Breast epithelium (tissue), 4 donors: ENCODE data around the gene HADHA. TPM values are rescaled to one million over a fixed set of nuclear protein-coding genes. Genes with fewer than 3 reads are reported as not detected.

Experiments
- DNase-seq, 2 donors: peaks; one replicate each; pipeline ENCODE4 v3.0.0-alpha.2; 2019; ENCODE audit warnings: low spot score in 2 of 2
- H3K27ac ChIP-seq, 2 donors: fragments of 200-600 bp; sonication (generic) in 1 of 2; one replicate each; pipeline ENCODE4 v1.5.1; 2016 to 2019; ENCODE audit warnings: mild to moderate bottlenecking in 1 of 2
- H3K27me3 ChIP-seq, 2 donors: fragments of 200-600 bp; sonication (generic) in 1 of 2; one replicate each; pipeline versions ENCODE4 v1.5.1 to v1.6.0; 2017 to 2019; ENCODE audit warnings: control low read depth in 1 of 2, mild to moderate bottlenecking in 1 of 2
- H3K36me3 ChIP-seq: fragments of 200-600 bp; one replicate; pipeline ENCODE4 v1.5.1; 2019
- H3K4me1 ChIP-seq, 2 donors: fragments of 200-600 bp; sonication (generic); one replicate each; pipeline ENCODE4 v1.5.1; 2016 to 2019; ENCODE audit warnings: control low read depth in 1 of 2
- H3K4me3 ChIP-seq, 3 donors: fragments of 200-600 bp; sonication (generic); 1 replicate in 2 of 3; 2 replicates in 1 of 3; pipeline ENCODE4 v1.5.1; 2016 to 2019; ENCODE audit warnings: mild to moderate bottlenecking in 3 of 3, moderate library complexity in 2 of 3
- H3K9me3 ChIP-seq, 2 donors: fragments of 200-600 bp; sonication (generic) in 1 of 2; one replicate each; pipeline ENCODE4 v1.5.1; 2016 to 2019; ENCODE audit warnings: control low read depth in 1 of 2
- CTCF ChIP-seq, 3 donors: fragments of 450-650 bp; IDR thresholded peaks; one replicate each; pipeline ENCODE4 v1.5.1; 2016 to 2017; ENCODE audit warnings: antibody characterized with exemption in 3 of 3, mild to moderate bottlenecking in 3 of 3, moderate library complexity in 3 of 3
- POLR2A ChIP-seq: fragments of 450-650 bp; IDR thresholded peaks from one replicate; pipeline ENCODE4 v1.6.1; 2016; ENCODE audit warnings: antibody characterized with exemption, mild to moderate bottlenecking, moderate library complexity
- POLR2AphosphoS5 ChIP-seq, 3 donors: sonication (generic); formaldehyde crosslinking; IDR thresholded peaks; one replicate each; pipeline ENCODE4 v1.6.1; 2017; ENCODE audit warnings: antibody characterized with exemption in 3 of 3
- intact Hi-C: fragments of 100-400 bp; cut with DNase I; formaldehyde crosslinking; loops from one replicate; pipeline ENCODE4 v1.15.1; 2023; ENCODE audit warnings: low total_unique reads
- total RNA-seq, 3 donors: library from RNA; depleted of rRNA; stranded (reverse); fragments of >200 nt; gene quantifications; one replicate each; pipeline ENCODE4 v1.1.0, GENCODE V29; 2016

HADHA gene
- total RNA-seq, 3 donors from 2014 or later, result 139 to 156 (median 141) TPM

DNA sequence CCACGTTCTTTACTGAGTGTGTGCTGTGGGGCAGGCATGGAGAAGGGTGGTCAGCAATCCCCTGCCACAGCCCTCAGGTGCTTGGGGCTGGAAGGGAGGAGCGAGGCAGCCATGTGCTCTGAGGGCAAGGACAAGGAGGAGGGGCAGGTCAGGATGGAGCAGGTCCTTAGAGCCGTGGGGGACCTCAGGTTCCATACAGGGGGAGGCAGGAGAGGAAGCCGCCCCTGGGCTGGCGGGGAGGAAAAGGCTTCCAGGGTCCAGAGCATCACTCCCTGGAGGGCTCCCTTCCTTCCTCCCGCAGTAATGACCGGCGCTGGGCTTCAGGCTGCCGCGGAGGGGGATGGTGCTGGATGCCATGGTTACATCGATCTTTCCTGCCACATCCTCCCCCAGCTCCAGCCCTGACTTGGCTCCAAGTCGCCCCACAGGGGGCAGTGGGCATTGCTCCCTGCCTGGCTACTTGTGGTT, 65.0 kb downstream of the HADHA start:
- DNase-seq, result no peak
- intact Hi-C loops, result no loop called here
- H3K4me1 ChIP-seq, result peaks cover 0 to 3% of the 10 kb centered on the region in 2 donors

DNA sequence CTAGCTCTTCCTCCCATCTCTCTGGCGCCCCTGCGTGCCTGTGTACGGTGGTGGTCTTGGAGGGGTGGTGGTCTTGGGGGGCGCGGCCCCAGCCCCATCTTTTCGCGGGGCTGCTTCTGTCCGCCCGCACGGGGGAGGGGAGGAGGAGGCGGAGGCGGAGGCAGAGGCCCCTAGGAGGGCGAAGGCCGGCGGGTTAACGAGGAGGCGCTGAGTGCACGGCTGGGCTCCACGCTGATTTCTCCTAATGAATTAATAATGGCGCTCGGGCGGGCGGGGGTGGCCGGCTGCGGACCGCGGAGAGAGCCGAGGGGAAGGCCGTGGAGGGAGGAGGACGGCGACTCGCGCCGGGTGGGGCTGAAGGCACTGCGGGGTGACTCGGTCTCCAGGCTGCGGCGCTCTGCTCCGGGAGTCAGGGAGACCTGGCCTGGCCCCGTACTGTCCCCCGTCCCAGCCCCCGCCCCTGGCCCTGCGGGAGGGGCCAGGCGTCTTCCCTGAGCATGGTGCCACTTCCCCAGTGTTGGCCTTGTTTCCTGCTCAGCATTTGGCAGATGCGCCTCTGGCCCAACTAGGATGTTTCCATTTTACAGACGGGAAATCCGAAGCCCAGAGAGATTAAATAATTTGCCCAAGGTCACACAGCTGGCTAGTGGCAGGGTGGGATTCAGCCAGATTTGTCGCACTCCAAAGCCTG, 65.5 kb downstream of the HADHA start:
- H3K4me3 ChIP-seq, result peak overlapping the region; percentile 46 to 68 (median 53)
- no peak overlapping the region for H3K27ac ChIP-seq
- DNase-seq, result no peak
- H3K4me1 ChIP-seq, result peaks cover 0 to 2% of the 10 kb centered on the region in 2 donors
- no peak for TF ChIP-seq CTCF (IDR thresholded peaks at IDR 0.05)
- TF ChIP-seq POLR2A, result no peak
- no peak for TF ChIP-seq POLR2AphosphoS5 (IDR thresholded peaks at IDR 0.05)
- no peaks in the 10 kb centered on the region for H3K9me3 ChIP-seq
- intact Hi-C loops, result no loop called here
- H3K27me3 ChIP-seq, result peaks cover 2 to 13% of the 10 kb centered on the region in 2 donors
- H3K36me3 ChIP-seq, result no peaks in the 10 kb centered on the region

More for the DNA sequence above, 65.0 kb downstream of the HADHA start:
- H3K27ac ChIP-seq, result no peak overlapping the region
- H3K36me3 ChIP-seq, result no peaks in the 10 kb centered on the region
- H3K9me3 ChIP-seq, result no peaks in the 10 kb centered on the region
- H3K4me3 ChIP-seq, result peak overlapping the region in 2 of 3 donors; percentile 53 to 68
- H3K27me3 ChIP-seq, result peaks cover 0 to 8% of the 10 kb centered on the region in 2 donors
- TF ChIP-seq POLR2AphosphoS5 (IDR thresholded peaks at IDR 0.05) (no peak), CTCF (IDR thresholded peaks at IDR 0.05) (no peak), POLR2A (no peak)

DNA sequence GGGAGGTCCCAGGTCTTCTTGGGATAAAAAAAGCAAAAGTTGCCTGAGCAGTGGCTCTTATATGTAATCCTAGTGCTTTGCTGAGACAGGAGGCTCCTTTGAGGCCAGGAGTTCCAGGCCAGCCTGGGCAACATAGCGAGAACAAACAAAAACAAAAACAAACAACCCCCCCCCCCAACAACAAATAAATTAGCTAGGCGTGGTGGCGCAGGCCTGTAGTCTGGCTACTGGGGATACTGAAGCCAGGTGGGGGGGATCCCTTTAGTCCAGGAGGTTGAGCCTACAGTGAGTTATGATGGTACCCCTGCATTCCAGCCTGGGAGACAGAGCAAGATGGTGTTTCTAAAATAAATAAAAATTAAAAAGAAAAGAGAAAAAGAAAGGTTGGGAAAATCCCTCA, 66.2 kb downstream of the HADHA start:
- no peak overlapping the region for H3K27ac ChIP-seq
- intact Hi-C loops, result no loop called here
- H3K9me3 ChIP-seq, result no peaks in the 10 kb centered on the region

GRCh38 chr2:26177122-26177521, 67.3 kb downstream of the HADHA start:
- intact Hi-C loops, result no loop called here
- DNase-seq, result no peak
- Histone ChIP-seq H3K4me3 (no peak overlapping the region), H3K27ac (no peak overlapping the region), H3K36me3 (no peaks in the 10 kb centered on the region), H3K27me3 (peaks cover 10 to 21% of the 10 kb centered on the region in 2 donors), H3K4me1 (peaks cover 0 to 9% of the 10 kb centered on the region in 2 donors), H3K9me3 (no peaks in the 10 kb centered on the region)
- TF ChIP-seq POLR2AphosphoS5 (IDR thresholded peaks at IDR 0.05) (no peak), CTCF (IDR thresholded peaks at IDR 0.05) (no peak), POLR2A (no peak)

More for the DNA sequence above, 66.2 kb downstream of the HADHA start:
- H3K36me3 ChIP-seq, result no peaks in the 10 kb centered on the region
- H3K4me1 ChIP-seq, result peaks cover 0 to 8% of the 10 kb centered on the region in 2 donors
- H3K4me3 ChIP-seq, result peak overlapping the region in 2 of 3 donors; percentile 46 to 53
- DNase-seq, result no peak
- H3K27me3 ChIP-seq, result peaks cover 8 to 20% of the 10 kb centered on the region in 2 donors
- TF ChIP-seq POLR2AphosphoS5 (IDR thresholded peaks at IDR 0.05) (no peak), CTCF (IDR thresholded peaks at IDR 0.05) (no peak), POLR2A (no peak)

- H3K27ac ChIP-seq, result no peak overlapping the region
- H3K27me3 ChIP-seq, result peaks cover 10 to 21% of the 10 kb centered on the region in 2 donors
- TF ChIP-seq CTCF (IDR thresholded peaks at IDR 0.05), result no peak
- TF ChIP-seq POLR2AphosphoS5 (IDR thresholded peaks at IDR 0.05), result no peak
- no peak for TF ChIP-seq POLR2A
- H3K9me3 ChIP-seq, result no peaks in the 10 kb centered on the region
- intact Hi-C loops, result no loop called here
- H3K4me3 ChIP-seq, result no peak overlapping the region
- H3K36me3 ChIP-seq, result no peaks in the 10 kb centered on the region
- peak in 1 of 2 donors; percentile 47 for DNase-seq
- peaks cover 0 to 9% of the 10 kb centered on the region in 2 donors for H3K4me1 ChIP-seq
Measured at GRCh38 chr2:26176279-26176615, 68.2 kb downstream of the HADHA start.
